Endometrial microvascular endothelial cells (primary cell): ENCODE data around the gene CACNB2. TPM values are rescaled to one million over a fixed set of nuclear protein-coding genes. Genes with fewer than 3 reads are reported as not detected.

Experiments used
- total RNA-seq: library from RNA; depleted of rRNA; stranded (reverse); fragments of >200 nt; gene quantifications from one replicate; pipeline ENCODE4 v1.2.3, GENCODE V29; 2015; ENCODE audit errors: inconsistent ontology term

Gene CACNB2
- total RNA-seq, 1 donor from 2014 or later, result not detected

Other genes with a start within 250 kb of the CACNB2 start
- gene SLC39A12, start 188.5 kb upstream of the CACNB2 start, total RNA-seq, result not detected